K562 (cell line): ENCODE data around the gene NEK5. TPM values are rescaled to one million over a fixed set of nuclear protein-coding genes. Genes with fewer than 3 reads are reported as not detected.

Experiments
- ATAC-seq: fragments of 200-7000 bp; cut with Tn5 transposase; 3 replicates; pipeline ENCODE4 v1.9.1; 2020; ENCODE audit warnings: moderate library complexity
- BruUV-seq: library from RNA; stranded (reverse); fragments of 400-500 nt; replicated peaks from 2 replicates; lab custom pipeline; 2021; lab: Mats Ljungman, UMichigan
- CTCF ChIA-PET: fragments of 300-600 bp; formaldehyde crosslinking; extraction: SDS; loops from one replicate; lab custom pipeline; 2021; ENCODE audit warnings: low intra/inter-chr PET ratio; lab: Yijun Ruan, JAX
- POLR2A ChIA-PET: fragments of 300-600, 350-650 bp; sonication (Branson Sonifier 250); formaldehyde crosslinking; extraction: SDS; loops from one replicate; lab custom pipeline; 2021; ENCODE audit warnings: antibody characterized with exemption, inconsistent platforms; lab: Yijun Ruan, JAX
- DNase-seq, 4 experiments: peaks; one replicate each; pipeline versions ENCODE4 v3.0.0 to v3.0.0-alpha.2; 2011 to 2018; ENCODE audit warnings: low spot score in 3 of 4, mixed read lengths in 3 of 4; ENCODE audit errors: extremely low read depth in 1 of 4
- FAIRE-seq: peaks from 2 replicates; lab custom pipeline; 2011; peaks lifted over from hg19 to GRCh38; lab: Jason Lieb, UNC
- H2AFZ ChIP-seq: 2 replicates; pipeline ENCODE4 v1.6.0; 2011; ENCODE audit warnings: low read depth, low read length, control low read depth, inconsistent platforms
- H3K27ac ChIP-seq: fragments of 200-600 bp; 3 replicates; pipeline ENCODE4 v1.8.0; 2011; ENCODE audit warnings: low read depth, mild to moderate bottlenecking, control low read depth, inconsistent platforms, low read length, moderate library complexity, mixed read lengths; ENCODE audit errors: extremely low read depth
- H3K27me3 ChIP-seq, 2 experiments: fragments of 300-600 bp in 1 of 2; 2 replicates in 1 of 2; 3 replicates in 1 of 2; pipeline versions ENCODE4 v1.6.0 to v1.8.0; 2011; ENCODE audit warnings: inconsistent platforms in 2 of 2, low read length in 2 of 2, mild to moderate bottlenecking in 1 of 2, mixed read lengths in 1 of 2, moderate library complexity in 1 of 2; ENCODE audit not compliant: control insufficient read depth in 2 of 2, insufficient read depth in 2 of 2
- H3K36me3 ChIP-seq: fragments of 300-600 bp; 3 replicates; pipeline ENCODE4 v1.8.0; 2011; ENCODE audit warnings: mild to moderate bottlenecking, low read length, inconsistent platforms; ENCODE audit not compliant: control insufficient read depth, insufficient read depth
- H3K4me1 ChIP-seq, 2 experiments: fragments of 200-600 bp in 1 of 2; replicated peaks in 1 of 2; 2 replicates in 1 of 2; 3 replicates in 1 of 2; pipeline versions ENCODE4 v1.5.1 to v1.8.0; 2011; ENCODE audit warnings: inconsistent platforms in 2 of 2, low read length in 2 of 2, mild to moderate bottlenecking in 1 of 2, mixed read lengths in 1 of 2, moderate library complexity in 1 of 2; ENCODE audit not compliant: control insufficient read depth in 2 of 2, insufficient read depth in 2 of 2
- H3K4me2 ChIP-seq: 2 replicates; pipeline ENCODE4 v1.6.1; 2011; ENCODE audit warnings: low read length, control low read depth, inconsistent platforms, mixed read lengths; ENCODE audit not compliant: insufficient read depth
- H3K4me3 ChIP-seq: fragments of 200-600 bp; sonication (generic), shearing (Covaris generic); 2 replicates; pipeline ENCODE4 v1.5.1; 2016; ENCODE audit warnings: control low read depth, inconsistent platforms
- H3K79me2 ChIP-seq: fragments of 200-600 bp; 3 replicates; pipeline ENCODE4 v1.8.0; 2011; ENCODE audit warnings: low read length, inconsistent platforms; ENCODE audit not compliant: control insufficient read depth, insufficient read depth
- H3K9ac ChIP-seq, 2 experiments: 2 replicates each; pipeline versions ENCODE4 v1.6.0 to v1.6.1; 2011; ENCODE audit warnings: low read depth in 2 of 2, low read length in 2 of 2, control low read depth in 1 of 2, inconsistent platforms in 1 of 2, mild to moderate bottlenecking in 1 of 2, mixed read lengths in 1 of 2; ENCODE audit not compliant: insufficient read depth in 1 of 2
- H3K9me1 ChIP-seq: one replicate; pipeline ENCODE4 v1.6.0; 2011; ENCODE audit warnings: inconsistent platforms, mild to moderate bottlenecking, low read length, moderate library complexity; ENCODE audit not compliant: control insufficient read depth, insufficient read depth
- H3K9me3 ChIP-seq: replicated peaks from 2 replicates; pipeline ENCODE4 v1.5.1; 2011; ENCODE audit warnings: low read depth, low read length, inconsistent platforms; ENCODE audit not compliant: control insufficient read depth, insufficient read depth
- H4K20me1 ChIP-seq: replicated peaks from 2 replicates; pipeline ENCODE4 v1.6.1; 2011; ENCODE audit warnings: low read length, inconsistent platforms, mixed read lengths; ENCODE audit not compliant: control insufficient read depth, insufficient read depth
- BRD9 ChIP-seq: fragments of 450-650 bp; IDR thresholded peaks from 2 replicates; pipeline ENCODE4 v1.6.1; 2018; ENCODE audit warnings: low read depth; ENCODE audit not compliant: partially characterized antibody
- DIDO1 ChIP-seq: fragments of 450-650 bp; IDR thresholded peaks from 2 replicates; pipeline ENCODE4 v1.6.1; 2016; ENCODE audit warnings: low read depth, missing biosample characterization, missing genetic modification characterization
- KLF10 ChIP-seq: fragments of 250-450 bp; sonication (Bioruptor Pico); IDR thresholded peaks from 2 replicates; pipeline ENCODE4 v1.6.1; 2021; ENCODE audit warnings: matching md5 sums
- NCOA1 ChIP-seq: fragments of 450-650 bp; IDR thresholded peaks from 2 replicates; pipeline ENCODE4 v1.6.1; 2016; ENCODE audit warnings: low read depth
- SIX5 ChIP-seq, 2 experiments: IDR thresholded peaks; 2 replicates each; pipeline ENCODE4 v1.6.1; 2011; ENCODE audit warnings: low read length in 2 of 2, borderline replicate concordance in 1 of 2, low read depth in 1 of 2, mild to moderate bottlenecking in 1 of 2, moderate library complexity in 1 of 2; ENCODE audit not compliant: insufficient read depth in 1 of 2
- SMARCB1 ChIP-seq: IDR thresholded peaks from 2 replicates; pipeline ENCODE4 v1.6.1; 2011; ENCODE audit warnings: improper control_type of control experiment, low read depth; ENCODE audit not compliant: insufficient read length
- SRSF1 ChIP-seq: fragments of 200-400 bp; formaldehyde crosslinking; IDR thresholded peaks from 2 replicates; pipeline ENCODE4 v1.6.1; 2017; ENCODE audit warnings: mild to moderate bottlenecking, low read depth, low read length, moderate library complexity
- TEAD4 ChIP-seq, 2 experiments: sonication (generic) in 1 of 2; formaldehyde crosslinking in 1 of 2; IDR thresholded peaks; 2 replicates each; pipeline versions ENCODE4 v1.6.1 to v1.8.0; 2012 to 2022; ENCODE audit warnings: borderline replicate concordance in 1 of 2, inconsistent platforms in 1 of 2, low read length in 1 of 2, mild to moderate bottlenecking in 1 of 2, missing genetic modification reagents in 1 of 2
- ZBTB17 ChIP-seq: fragments of 450-650 bp; formaldehyde crosslinking; IDR thresholded peaks from 2 replicates; pipeline ENCODE4 v1.4.0; 2020; ENCODE audit warnings: mild to moderate bottlenecking
- ZNF174 ChIP-seq: fragments of 250-450 bp; sonication (Bioruptor Pico); IDR thresholded peaks from 2 replicates; pipeline ENCODE4 v1.4.0; 2020; ENCODE audit warnings: mild to moderate bottlenecking
- ZNF707 ChIP-seq: fragments of 250-450 bp; sonication (Bioruptor Pico); conservative IDR thresholded peaks from 2 replicates; pipeline ENCODE4 v1.8.0; 2022; ENCODE audit warnings: inconsistent platforms, mild to moderate bottlenecking, moderate library complexity
- WGBS: fragments of 100-300 bp; shearing (Covaris generic); methylation state at CpG from one replicate; pipeline ENCODE4 v1.1.6; 2016; ENCODE audit warnings: low coverage, mixed read lengths; ENCODE audit not compliant: insufficient coverage; ENCODE audit errors: missing lambda C conversion rate; 5-methylcytosine and 5-hydroxymethylcytosine counted together
- in situ Hi-C: fragments of 300-500 bp; cut with MboI; formaldehyde crosslinking; loops from 4 replicates; pipeline ENCODE4 v1.15.0; 2018; ENCODE audit warnings: inconsistent platforms, mixed read lengths
- intact Hi-C: fragments of 100-400 bp; cut with micrococcal nuclease; formaldehyde crosslinking; loops from 2 replicates; pipeline ENCODE4 v1.14.2; 2022
- polyA plus RNA-seq, 8 experiments: library from polyadenylated mRNA; depleted of rRNA in 4 of 8; stranded (reverse) in 5 of 8; unstranded in 3 of 8; fragments of >200 nt; fragmentation: Nextera tagmentation in 2 of 8; fragmentation: Illumina TruSeq in 1 of 8; extraction: Ambion mirVana in 2 of 8; extraction: Trizol in 1 of 8; gene quantifications; 2 replicates each; pipeline versions ENCODE4 v1.2.1 to v1.2.3, GENCODE V29; 2011 to 2014; ENCODE audit warnings: inconsistent platforms in 1 of 8, missing spikeins in 1 of 8
- total RNA-seq, 7 experiments: library from RNA; depleted of rRNA in 6 of 7; stranded (reverse); fragments of >200 nt in 6 of 7; fragmentation: Illumina TruSeq in 2 of 7; extraction: Trizol in 2 of 7; gene quantifications; 2 replicates each; pipeline versions ENCODE4 v1.2.1 to v1.2.3, GENCODE V29; 2011 to 2021; ENCODE audit warnings: low replicate concordance in 1 of 7
- TF ChIP-seq, protein P1 (sequence below): fragments of 450-650 bp; IDR thresholded peaks from 2 replicates; pipeline ENCODE4 v1.6.1; 2017; ENCODE audit warnings: antibody characterized with exemption, mild to moderate bottlenecking
- TF ChIP-seq, protein P2 (sequence below): sonication (generic); formaldehyde crosslinking; IDR thresholded peaks from 2 replicates; pipeline ENCODE4 v1.8.0; 2022; ENCODE audit warnings: mild to moderate bottlenecking, missing genetic modification reagents, borderline replicate concordance
- TF ChIP-seq, protein P3 (sequence below): IDR thresholded peaks from 3 replicates; pipeline ENCODE4 v1.6.1; 2011; ENCODE audit warnings: borderline replicate concordance, mild to moderate bottlenecking, moderate library complexity; ENCODE audit not compliant: insufficient read length; ENCODE audit errors: extremely low read depth

The NEK5 gene
- total and polyA plus RNA-seq, 9 of the 15 experiments (the other 6 are each of a cell fraction or from before 2014, with no cell fraction given) = 0.09 to 0.44 (median 0.33) TPM

DNA sequence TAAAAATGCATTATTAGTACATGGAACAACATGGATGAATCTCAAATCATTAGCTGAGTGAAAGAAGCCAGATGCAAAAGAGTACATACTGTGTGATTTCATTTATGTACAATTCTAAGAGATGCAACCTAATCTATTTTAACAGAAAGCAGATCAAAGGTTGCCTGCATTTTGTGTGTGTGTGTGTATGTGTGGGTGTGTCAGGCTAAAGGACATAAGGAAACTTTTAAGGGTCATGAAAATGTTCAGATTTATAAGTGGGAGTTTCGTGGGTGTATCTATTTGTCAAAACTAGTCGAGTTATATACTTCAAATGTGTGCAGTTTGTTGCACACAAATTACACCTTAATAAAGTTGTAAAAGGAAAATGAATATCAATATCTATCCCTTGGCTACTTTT, 48.4 kb upstream of the NEK5 start:
- Histone ChIP-seq H3K4me3 (no peak overlapping the region), H3K4me1 (no peaks in the 10 kb centered on the region), H3K36me3 (peaks cover 32% of the 10 kb centered on the region; the same call in 2 of the 3 replicates), H3K79me2 (no peaks in the 10 kb centered on the region), H3K9ac (no peak overlapping the region), H2AFZ (no peak overlapping the region), H3K9me3 (no peaks in the 10 kb centered on the region), H3K4me2 (no peak overlapping the region), H3K27me3 (no peaks in the 10 kb centered on the region), H3K27ac (no peak overlapping the region), H4K20me1 (no peaks in the 10 kb centered on the region), H3K9me1 (no peaks in the 10 kb centered on the region)
- POLR2A ChIA-PET = no interaction called here
- in situ Hi-C loops (no loop called here), intact Hi-C loops (no loop called here)
- FAIRE-seq = no peak
- no peak for DNase-seq
- WGBS = 68% methylated on average over 2 of the region's 2 CpGs
- CTCF ChIA-PET = no interaction called here
- no TSS peak for BruUV-seq
- TF ChIP-seq ZNF174 (CRISPR knock-in tag) (no peak), ZNF707 (CRISPR knock-in tag) (no peak), BRD9 (no peak), SMARCB1 (no peak), KLF10 (no peak), NCOA1 (no peak), SRSF1 (no peak), SIX5 (IDR thresholded peaks at IDR 0.05; ENCODE audit: borderline replicate concordance in 1 of 2, insufficient read depth in 1 of 2, low read depth in 1 of 2, low read length in 2 of 2) (no peak), DIDO1 (tag) (no peak), ZBTB17 (no peak), TEAD4 (IDR thresholded peaks at IDR 0.05; ENCODE audit: low read length) (no peak), TEAD4 (CRISPR knock-in tag; IDR thresholded peaks at IDR 0.05; ENCODE audit: borderline replicate concordance) (no peak)
- TF ChIP-seq, protein P1, sequence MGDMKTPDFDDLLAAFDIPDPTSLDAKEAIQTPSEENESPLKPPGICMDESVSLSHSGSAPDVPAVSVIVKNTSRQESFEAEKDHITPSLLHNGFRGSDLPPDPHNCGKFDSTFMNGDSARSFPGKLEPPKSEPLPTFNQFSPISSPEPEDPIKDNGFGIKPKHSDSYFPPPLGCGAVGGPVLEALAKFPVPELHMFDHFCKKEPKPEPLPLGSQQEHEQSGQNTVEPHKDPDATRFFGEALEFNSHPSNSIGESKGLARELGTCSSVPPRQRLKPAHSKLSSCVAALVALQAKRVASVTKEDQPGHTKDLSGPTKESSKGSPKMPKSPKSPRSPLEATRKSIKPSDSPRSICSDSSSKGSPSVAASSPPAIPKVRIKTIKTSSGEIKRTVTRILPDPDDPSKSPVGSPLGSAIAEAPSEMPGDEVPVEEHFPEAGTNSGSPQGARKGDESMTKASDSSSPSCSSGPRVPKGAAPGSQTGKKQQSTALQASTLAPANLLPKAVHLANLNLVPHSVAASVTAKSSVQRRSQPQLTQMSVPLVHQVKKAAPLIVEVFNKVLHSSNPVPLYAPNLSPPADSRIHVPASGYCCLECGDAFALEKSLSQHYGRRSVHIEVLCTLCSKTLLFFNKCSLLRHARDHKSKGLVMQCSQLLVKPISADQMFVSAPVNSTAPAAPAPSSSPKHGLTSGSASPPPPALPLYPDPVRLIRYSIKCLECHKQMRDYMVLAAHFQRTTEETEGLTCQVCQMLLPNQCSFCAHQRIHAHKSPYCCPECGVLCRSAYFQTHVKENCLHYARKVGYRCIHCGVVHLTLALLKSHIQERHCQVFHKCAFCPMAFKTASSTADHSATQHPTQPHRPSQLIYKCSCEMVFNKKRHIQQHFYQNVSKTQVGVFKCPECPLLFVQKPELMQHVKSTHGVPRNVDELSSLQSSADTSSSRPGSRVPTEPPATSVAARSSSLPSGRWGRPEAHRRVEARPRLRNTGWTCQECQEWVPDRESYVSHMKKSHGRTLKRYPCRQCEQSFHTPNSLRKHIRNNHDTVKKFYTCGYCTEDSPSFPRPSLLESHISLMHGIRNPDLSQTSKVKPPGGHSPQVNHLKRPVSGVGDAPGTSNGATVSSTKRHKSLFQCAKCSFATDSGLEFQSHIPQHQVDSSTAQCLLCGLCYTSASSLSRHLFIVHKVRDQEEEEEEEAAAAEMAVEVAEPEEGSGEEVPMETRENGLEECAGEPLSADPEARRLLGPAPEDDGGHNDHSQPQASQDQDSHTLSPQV = no peak
- TF ChIP-seq, protein P2, sequence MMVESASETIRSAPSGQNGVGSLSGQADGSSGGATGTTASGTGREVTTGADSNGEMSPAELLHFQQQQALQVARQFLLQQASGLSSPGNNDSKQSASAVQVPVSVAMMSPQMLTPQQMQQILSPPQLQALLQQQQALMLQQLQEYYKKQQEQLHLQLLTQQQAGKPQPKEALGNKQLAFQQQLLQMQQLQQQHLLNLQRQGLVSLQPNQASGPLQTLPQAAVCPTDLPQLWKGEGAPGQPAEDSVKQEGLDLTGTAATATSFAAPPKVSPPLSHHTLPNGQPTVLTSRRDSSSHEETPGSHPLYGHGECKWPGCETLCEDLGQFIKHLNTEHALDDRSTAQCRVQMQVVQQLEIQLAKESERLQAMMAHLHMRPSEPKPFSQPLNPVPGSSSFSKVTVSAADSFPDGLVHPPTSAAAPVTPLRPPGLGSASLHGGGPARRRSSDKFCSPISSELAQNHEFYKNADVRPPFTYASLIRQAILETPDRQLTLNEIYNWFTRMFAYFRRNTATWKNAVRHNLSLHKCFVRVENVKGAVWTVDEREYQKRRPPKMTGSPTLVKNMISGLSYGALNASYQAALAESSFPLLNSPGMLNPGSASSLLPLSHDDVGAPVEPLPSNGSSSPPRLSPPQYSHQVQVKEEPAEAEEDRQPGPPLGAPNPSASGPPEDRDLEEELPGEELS = no peak
- TF ChIP-seq, protein P3, sequence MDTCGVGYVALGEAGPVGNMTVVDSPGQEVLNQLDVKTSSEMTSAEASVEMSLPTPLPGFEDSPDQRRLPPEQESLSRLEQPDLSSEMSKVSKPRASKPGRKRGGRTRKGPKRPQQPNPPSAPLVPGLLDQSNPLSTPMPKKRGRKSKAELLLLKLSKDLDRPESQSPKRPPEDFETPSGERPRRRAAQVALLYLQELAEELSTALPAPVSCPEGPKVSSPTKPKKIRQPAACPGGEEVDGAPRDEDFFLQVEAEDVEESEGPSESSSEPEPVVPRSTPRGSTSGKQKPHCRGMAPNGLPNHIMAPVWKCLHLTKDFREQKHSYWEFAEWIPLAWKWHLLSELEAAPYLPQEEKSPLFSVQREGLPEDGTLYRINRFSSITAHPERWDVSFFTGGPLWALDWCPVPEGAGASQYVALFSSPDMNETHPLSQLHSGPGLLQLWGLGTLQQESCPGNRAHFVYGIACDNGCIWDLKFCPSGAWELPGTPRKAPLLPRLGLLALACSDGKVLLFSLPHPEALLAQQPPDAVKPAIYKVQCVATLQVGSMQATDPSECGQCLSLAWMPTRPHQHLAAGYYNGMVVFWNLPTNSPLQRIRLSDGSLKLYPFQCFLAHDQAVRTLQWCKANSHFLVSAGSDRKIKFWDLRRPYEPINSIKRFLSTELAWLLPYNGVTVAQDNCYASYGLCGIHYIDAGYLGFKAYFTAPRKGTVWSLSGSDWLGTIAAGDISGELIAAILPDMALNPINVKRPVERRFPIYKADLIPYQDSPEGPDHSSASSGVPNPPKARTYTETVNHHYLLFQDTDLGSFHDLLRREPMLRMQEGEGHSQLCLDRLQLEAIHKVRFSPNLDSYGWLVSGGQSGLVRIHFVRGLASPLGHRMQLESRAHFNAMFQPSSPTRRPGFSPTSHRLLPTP = no peak
- no peak for ATAC-seq
